GM23248 (cell line): Measurements from ENCODE around the gene LUC7L3.

Experiments used
- EZH2 ChIP-seq: fragments of 200-600 bp; sonication (generic); IDR thresholded peaks from 2 replicates; pipeline ENCODE4 v1.6.1; 2018; ENCODE audit warnings: antibody characterized with exemption, mild to moderate bottlenecking; ENCODE audit not compliant: insufficient read depth, poor library complexity, severe bottlenecking
- EZH2phosphoT487 ChIP-seq: fragments of 200-600 bp; sonication (generic); IDR thresholded peaks from 2 replicates; pipeline ENCODE4 v1.6.1; 2018; ENCODE audit warnings: antibody characterized with exemption, moderate library complexity, mild to moderate bottlenecking, low read depth; ENCODE audit not compliant: insufficient read depth

GRCh38 chr17:50792132-50792531, 72.7 kb downstream of the LUC7L3 start:
- TF ChIP-seq EZH2phosphoT487 = no peak
- TF ChIP-seq EZH2 = no peak
